Uterus (tissue), 2 donors: ENCODE measurements around the gene DNAJC18.

Source experiments
- POLR2A ChIP-seq, 2 donors: fragments of 450-650 bp; IDR thresholded peaks; one replicate each; pipeline ENCODE4 v1.6.1; 2016; ENCODE audit warnings: antibody characterized with exemption in 2 of 2, mild to moderate bottlenecking in 1 of 2, moderate library complexity in 1 of 2
- TF ChIP-seq, protein P1 (sequence below), 4 experiments: fragments of 200-600 bp in 2 of 4; fragments of 450-650 bp in 2 of 4; sonication (generic) in 2 of 4; IDR thresholded peaks; one replicate each; pipeline ENCODE4 v1.5.1; 2016 to 2019; ENCODE audit warnings: antibody characterized with exemption in 4 of 4, mild to moderate bottlenecking in 2 of 4, moderate library complexity in 1 of 4

DNA sequence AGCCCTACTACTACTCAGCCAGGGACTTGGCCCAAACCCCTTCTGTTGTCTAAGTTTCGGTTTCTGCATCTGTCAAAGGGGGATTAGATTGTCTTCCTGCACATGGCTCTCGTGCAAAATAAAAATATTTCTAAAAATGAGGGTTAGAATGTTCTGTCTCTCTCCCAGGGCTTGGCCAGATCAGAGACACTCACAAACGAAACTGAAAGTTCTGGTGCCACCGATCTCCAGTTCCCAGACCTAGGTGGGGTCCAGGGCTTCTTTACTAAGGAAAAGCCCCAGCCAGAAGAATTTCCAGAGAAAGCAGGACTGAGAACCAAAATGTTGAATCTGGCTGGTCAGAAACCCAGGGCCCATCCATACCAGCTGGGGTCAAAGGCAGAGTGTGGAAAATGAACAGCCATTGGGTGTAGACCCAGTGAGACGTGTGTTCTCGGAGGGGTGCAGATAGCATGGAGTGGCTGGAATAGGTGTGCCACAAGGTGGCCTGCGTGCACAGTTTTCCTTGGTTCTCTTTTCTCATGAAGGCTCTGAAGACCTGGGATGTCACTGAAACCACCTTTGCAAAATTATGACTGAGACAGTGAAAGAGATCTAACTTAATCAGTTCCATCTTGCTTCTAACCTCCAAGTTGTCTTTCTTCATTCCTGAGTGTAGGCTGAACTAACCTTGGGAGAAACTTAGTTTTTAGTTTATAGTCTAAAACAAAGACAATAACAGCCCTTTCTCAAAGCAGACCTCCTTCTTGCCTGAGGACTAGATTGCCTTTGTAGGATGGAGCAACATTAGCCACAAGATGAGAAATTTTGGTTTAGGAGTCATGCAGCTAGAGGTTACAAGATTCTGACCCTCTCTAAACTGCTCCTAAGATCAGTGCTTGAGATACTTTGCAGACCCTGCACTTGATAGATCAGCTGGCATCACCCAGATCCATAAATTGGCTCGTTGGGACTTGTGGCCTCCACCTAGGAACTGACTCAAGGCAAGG, 54.0 kb downstream of the DNAJC18 start:
- TF ChIP-seq, protein P1, sequence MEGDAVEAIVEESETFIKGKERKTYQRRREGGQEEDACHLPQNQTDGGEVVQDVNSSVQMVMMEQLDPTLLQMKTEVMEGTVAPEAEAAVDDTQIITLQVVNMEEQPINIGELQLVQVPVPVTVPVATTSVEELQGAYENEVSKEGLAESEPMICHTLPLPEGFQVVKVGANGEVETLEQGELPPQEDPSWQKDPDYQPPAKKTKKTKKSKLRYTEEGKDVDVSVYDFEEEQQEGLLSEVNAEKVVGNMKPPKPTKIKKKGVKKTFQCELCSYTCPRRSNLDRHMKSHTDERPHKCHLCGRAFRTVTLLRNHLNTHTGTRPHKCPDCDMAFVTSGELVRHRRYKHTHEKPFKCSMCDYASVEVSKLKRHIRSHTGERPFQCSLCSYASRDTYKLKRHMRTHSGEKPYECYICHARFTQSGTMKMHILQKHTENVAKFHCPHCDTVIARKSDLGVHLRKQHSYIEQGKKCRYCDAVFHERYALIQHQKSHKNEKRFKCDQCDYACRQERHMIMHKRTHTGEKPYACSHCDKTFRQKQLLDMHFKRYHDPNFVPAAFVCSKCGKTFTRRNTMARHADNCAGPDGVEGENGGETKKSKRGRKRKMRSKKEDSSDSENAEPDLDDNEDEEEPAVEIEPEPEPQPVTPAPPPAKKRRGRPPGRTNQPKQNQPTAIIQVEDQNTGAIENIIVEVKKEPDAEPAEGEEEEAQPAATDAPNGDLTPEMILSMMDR (IDR thresholded peaks at IDR 0.05) = peak in 1 of 4 experiments; percentile 31
- no peak for TF ChIP-seq POLR2A (IDR thresholded peaks at IDR 0.05)
